MM.1S (cell line): ENCODE results near the gene ZNF132.

Experiments used
- DNase-seq: peaks from one replicate; pipeline ENCODE4 v3.0.0-alpha.2; 2015
- H2AFZ ChIP-seq: fragments of 300-600 bp; sonication (generic); 2 replicates; pipeline ENCODE4 v1.6.0; 2016; ENCODE audit warnings: antibody characterized with exemption, low read length
- H3F3A ChIP-seq: fragments of 300-600 bp; sonication (generic); 2 replicates; pipeline ENCODE4 v1.6.1; 2016; ENCODE audit warnings: mild to moderate bottlenecking, antibody characterized with exemption, low read length, moderate library complexity, mixed read lengths; ENCODE audit not compliant: insufficient read depth
- H3K27ac ChIP-seq: fragments of 300-600 bp; sonication (generic); 2 replicates; pipeline ENCODE4 v1.5.1; 2016; ENCODE audit warnings: mild to moderate bottlenecking, low read length
- H3K27me3 ChIP-seq: fragments of 300-600 bp; sonication (generic); replicated peaks from 2 replicates; pipeline ENCODE4 v1.6.0; 2016; ENCODE audit warnings: low read length; ENCODE audit not compliant: insufficient read depth
- H3K36me3 ChIP-seq: fragments of 300-600 bp; sonication (generic); replicated peaks from 2 replicates; pipeline ENCODE4 v1.6.1; 2016; ENCODE audit warnings: mild to moderate bottlenecking, low read length, mixed read lengths; ENCODE audit not compliant: insufficient read depth
- H3K4me1 ChIP-seq: fragments of 300-600 bp; sonication (generic); 2 replicates; pipeline ENCODE4 v1.6.1; 2016; ENCODE audit warnings: low read length, mixed read lengths
- H3K4me2 ChIP-seq: fragments of 300-600 bp; sonication (generic); 2 replicates; pipeline ENCODE4 v1.6.0; 2016; ENCODE audit warnings: low read depth, low read length
- H3K4me3 ChIP-seq: fragments of 300-600 bp; sonication (generic); 2 replicates; pipeline ENCODE4 v1.5.1; 2016; ENCODE audit warnings: low read length, mixed read lengths
- H3K79me2 ChIP-seq: fragments of 300-600 bp; sonication (generic); 2 replicates; pipeline ENCODE4 v1.6.1; 2016; ENCODE audit warnings: mixed run types, low read length, mixed read lengths
- H3K9ac ChIP-seq: fragments of 300-600 bp; sonication (generic); 2 replicates; pipeline ENCODE4 v1.6.1; 2016; ENCODE audit warnings: low read length, mixed read lengths
- H3K9me2 ChIP-seq: fragments of 300-600 bp; sonication (generic); replicated peaks from 2 replicates; pipeline ENCODE4 v1.6.1; 2016; ENCODE audit warnings: mild to moderate bottlenecking, low read length, mixed read lengths; ENCODE audit not compliant: insufficient read depth
- H3K9me3 ChIP-seq: fragments of 300-600 bp; sonication (generic); replicated peaks from 2 replicates; pipeline ENCODE4 v1.6.1; 2016; ENCODE audit warnings: mild to moderate bottlenecking, low read length, mixed read lengths; ENCODE audit not compliant: insufficient read depth
- H4K20me1 ChIP-seq: fragments of 300-600 bp; sonication (generic); 2 replicates; pipeline ENCODE4 v1.6.1; 2016; ENCODE audit warnings: mild to moderate bottlenecking, low read length, moderate library complexity, mixed read lengths; ENCODE audit not compliant: insufficient read depth
- EZH2 ChIP-seq: fragments of 300-600 bp; sonication (generic); optimal IDR thresholded peaks from 2 replicates; pipeline ENCODE3; 2017; ENCODE audit warnings: low read depth, mild to moderate bottlenecking, antibody characterized with exemption, low read length, mixed read lengths
- EZH2phosphoT487 ChIP-seq: fragments of 300-600 bp; sonication (generic); IDR thresholded peaks from 2 replicates; pipeline ENCODE4 v1.6.1; 2018; ENCODE audit warnings: antibody characterized with exemption, low read length
- TF ChIP-seq, protein P1 (sequence below): fragments of 300-600 bp; sonication (generic); IDR thresholded peaks from 2 replicates; pipeline ENCODE4 v1.5.1; 2016; ENCODE audit warnings: antibody characterized with exemption, low read length, mixed read lengths

The ZNF132 gene

GRCh38 chr19:58399903-58400302 lies 40.0 kb downstream of the ZNF132 start:
- peaks cover 5% of the 10 kb centered on the region; the same call in 1 of the 2 replicates for H3K27me3 ChIP-seq
- no peak overlapping the region for H2AFZ ChIP-seq
- H3K27ac ChIP-seq: no peak overlapping the region
- no peaks in the 10 kb centered on the region for H3K9me2 ChIP-seq
- no peak overlapping the region for H3K4me3 ChIP-seq
- TF ChIP-seq EZH2phosphoT487: no peak
- no peak for TF ChIP-seq EZH2
- TF ChIP-seq, protein P1, sequence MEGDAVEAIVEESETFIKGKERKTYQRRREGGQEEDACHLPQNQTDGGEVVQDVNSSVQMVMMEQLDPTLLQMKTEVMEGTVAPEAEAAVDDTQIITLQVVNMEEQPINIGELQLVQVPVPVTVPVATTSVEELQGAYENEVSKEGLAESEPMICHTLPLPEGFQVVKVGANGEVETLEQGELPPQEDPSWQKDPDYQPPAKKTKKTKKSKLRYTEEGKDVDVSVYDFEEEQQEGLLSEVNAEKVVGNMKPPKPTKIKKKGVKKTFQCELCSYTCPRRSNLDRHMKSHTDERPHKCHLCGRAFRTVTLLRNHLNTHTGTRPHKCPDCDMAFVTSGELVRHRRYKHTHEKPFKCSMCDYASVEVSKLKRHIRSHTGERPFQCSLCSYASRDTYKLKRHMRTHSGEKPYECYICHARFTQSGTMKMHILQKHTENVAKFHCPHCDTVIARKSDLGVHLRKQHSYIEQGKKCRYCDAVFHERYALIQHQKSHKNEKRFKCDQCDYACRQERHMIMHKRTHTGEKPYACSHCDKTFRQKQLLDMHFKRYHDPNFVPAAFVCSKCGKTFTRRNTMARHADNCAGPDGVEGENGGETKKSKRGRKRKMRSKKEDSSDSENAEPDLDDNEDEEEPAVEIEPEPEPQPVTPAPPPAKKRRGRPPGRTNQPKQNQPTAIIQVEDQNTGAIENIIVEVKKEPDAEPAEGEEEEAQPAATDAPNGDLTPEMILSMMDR: no peak
- no peak overlapping the region for H3K4me2 ChIP-seq
- H3F3A ChIP-seq: no peaks in the 10 kb centered on the region
- no peaks in the 10 kb centered on the region for H3K9me3 ChIP-seq
- H4K20me1 ChIP-seq: no peaks in the 10 kb centered on the region
- H3K9ac ChIP-seq: no peak overlapping the region
- no peaks in the 10 kb centered on the region for H3K79me2 ChIP-seq
- no peak for DNase-seq
- no peaks in the 10 kb centered on the region for H3K4me1 ChIP-seq
- H3K36me3 ChIP-seq: no peaks in the 10 kb centered on the region

DNA sequence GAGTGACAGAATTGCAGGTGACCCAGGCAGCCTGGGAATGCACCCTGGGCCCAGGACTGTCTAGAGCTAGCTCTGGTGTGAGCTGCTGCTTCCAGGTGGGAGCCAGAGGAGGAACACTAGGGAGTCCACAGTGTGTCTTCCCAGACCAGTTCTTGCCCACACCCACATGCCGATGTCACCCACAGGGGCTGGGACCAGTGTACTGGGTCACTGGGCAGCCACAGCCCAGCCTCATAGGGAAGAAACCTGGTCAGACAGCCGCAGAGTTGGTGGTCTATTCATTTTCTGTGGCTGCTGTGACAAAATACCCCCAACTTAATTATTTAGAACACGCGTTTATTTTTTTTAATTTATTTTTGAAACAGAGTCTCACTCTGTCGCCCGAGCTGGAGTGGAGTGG lies 41.4 kb downstream of the ZNF132 start:
- H3K36me3 ChIP-seq: no peaks in the 10 kb centered on the region
- DNase-seq: no peak
- H3K79me2 ChIP-seq: no peaks in the 10 kb centered on the region
- TF ChIP-seq EZH2phosphoT487: no peak
- no peak for TF ChIP-seq EZH2
- TF ChIP-seq, protein P1: no peak
- no peak overlapping the region for H3K9ac ChIP-seq
- H3K27ac ChIP-seq: no peak overlapping the region
- H3F3A ChIP-seq: no peaks in the 10 kb centered on the region
- H3K4me3 ChIP-seq: no peak overlapping the region
- H3K9me3 ChIP-seq: no peaks in the 10 kb centered on the region
- no peak overlapping the region for H2AFZ ChIP-seq
- no peaks in the 10 kb centered on the region for H3K9me2 ChIP-seq
- no peak overlapping the region for H3K4me2 ChIP-seq
- H3K4me1 ChIP-seq: no peaks in the 10 kb centered on the region
- no peaks in the 10 kb centered on the region for H4K20me1 ChIP-seq
- peaks cover 5% of the 10 kb centered on the region; the same call in 1 of the 2 replicates for H3K27me3 ChIP-seq

GRCh38 chr19:58398087-58398486 lies 41.9 kb downstream of the ZNF132 start:
- H3K4me3 ChIP-seq: no peak overlapping the region
- H3K36me3 ChIP-seq: no peaks in the 10 kb centered on the region; the same call in 1 of the 2 replicates
- no peak overlapping the region for H3K4me2 ChIP-seq
- no peaks in the 10 kb centered on the region for H4K20me1 ChIP-seq
- no peaks in the 10 kb centered on the region; the same call in 1 of the 2 replicates for H3K79me2 ChIP-seq
- no peaks in the 10 kb centered on the region for H3K9me2 ChIP-seq
- TF ChIP-seq EZH2phosphoT487 (no peak), EZH2 (no peak)
- TF ChIP-seq, protein P1: no peak
- no peak for DNase-seq
- no peak overlapping the region for H3K27ac ChIP-seq
- H3K4me1 ChIP-seq: no peaks in the 10 kb centered on the region
- peaks cover 5% of the 10 kb centered on the region; the same call in 1 of the 2 replicates for H3K27me3 ChIP-seq
- no peaks in the 10 kb centered on the region for H3F3A ChIP-seq
- no peak overlapping the region for H2AFZ ChIP-seq
- H3K9ac ChIP-seq: no peak overlapping the region
- H3K9me3 ChIP-seq: no peaks in the 10 kb centered on the region
